ENCODE results near the gene C6orf62.
"Not testable (repeated sequence)": the region's sequence is repeated elsewhere in the genome, so short reads cannot be mapped to it uniquely, and the experiment has no call there.

The C6orf62 gene

GRCh38 chr6:24719125-24719971 is at the start of gene C6orf62:
TSS of gene C6orf62 (minus strand) at chr6:24719154. CDS start at chr6:24718668, 486 bp downstream.
- DNase-seq, result peak; percentile 53

- no peak for DNase-seq
These were observed 49.4 kb upstream of the C6orf62 start for GRCh38 chr6:24768361-24768760.

- DNase-seq, result peak; percentile 49
These were observed 47.9 kb upstream of the C6orf62 start for GRCh38 chr6:24766680-24767462.

GRCh38 chr6:24765968-24766367 is 47.0 kb upstream of the C6orf62 start:
- not testable (repeated sequence) for DNase-seq

GRCh38 chr6:24764833-24765828 is 46.2 kb upstream of the C6orf62 start:
- DNase-seq, result not testable (repeated sequence)

- no peak for DNase-seq
These were observed 44.6 kb upstream of the C6orf62 start for GRCh38 chr6:24763578-24763977.

- DNase-seq, result no peak
These were observed 42.9 kb upstream of the C6orf62 start for GRCh38 chr6:24761851-24762250.

- DNase-seq, result no peak
These were observed 42.4 kb upstream of the C6orf62 start for GRCh38 chr6:24761193-24761835.

- no peak for DNase-seq
These were observed 41.3 kb upstream of the C6orf62 start for GRCh38 chr6:24760210-24760609.

- no peak for DNase-seq
These were observed 40.8 kb upstream of the C6orf62 start for GRCh38 chr6:24759718-24760117.

- no peak for DNase-seq
These were observed 38.7 kb upstream of the C6orf62 start for GRCh38 chr6:24757611-24758010.

GRCh38 chr6:24755279-24755678 is 36.3 kb upstream of the C6orf62 start:
- no peak for DNase-seq

GRCh38 chr6:24754378-24754777 is 35.4 kb upstream of the C6orf62 start:
- DNase-seq, result not testable (repeated sequence)

GRCh38 chr6:24753545-24753944 is 34.6 kb upstream of the C6orf62 start:
- DNase-seq, result no peak

- DNase-seq, result no peak
These were observed 34.1 kb upstream of the C6orf62 start for GRCh38 chr6:24752917-24753492.

- DNase-seq, result no peak
These were observed 33.5 kb upstream of the C6orf62 start for GRCh38 chr6:24752503-24752902.

- not testable (repeated sequence) for DNase-seq
These were observed 31.9 kb upstream of the C6orf62 start for GRCh38 chr6:24750878-24751277.

GRCh38 chr6:24749297-24749696 is 30.3 kb upstream of the C6orf62 start:
- DNase-seq, result no peak

- DNase-seq, result no peak
These were observed 26.0 kb upstream of the C6orf62 start for GRCh38 chr6:24744911-24745310.

- DNase-seq, result no peak
These were observed 25.0 kb upstream of the C6orf62 start for GRCh38 chr6:24743944-24744335.

GRCh38 chr6:24743265-24743943 is 24.4 kb upstream of the C6orf62 start:
- no peak for DNase-seq

Data from CD4-positive, alpha-beta T cell treated with Interleukin-21 for 1 hour (primary cell).